Colonic mucosa (tissue), 4 donors: ENCODE results near the gene PURB. TPM values are rescaled to one million over a fixed set of nuclear protein-coding genes. Genes with fewer than 3 reads are reported as not detected.

Experiments
- DNase-seq: peaks from one replicate; pipeline ENCODE4 v3.0.0-alpha.2; 2020
- H3K27ac ChIP-seq: fragments of 200-600 bp; one replicate; pipeline ENCODE4 v1.8.0; 2021
- H3K27me3 ChIP-seq: fragments of 200-600 bp; one replicate; pipeline ENCODE4 v1.8.0; 2021
- H3K36me3 ChIP-seq: fragments of 200-600 bp; one replicate; pipeline ENCODE4 v1.8.0; 2021
- H3K4me1 ChIP-seq: fragments of 200-600 bp; one replicate; pipeline ENCODE4 v1.8.0; 2021; ENCODE audit warnings: mild to moderate bottlenecking
- H3K4me3 ChIP-seq: fragments of 200-600 bp; one replicate; pipeline ENCODE4 v1.8.0; 2021
- H3K9ac ChIP-seq, 2 donors: one replicate each; pipeline ENCODE4 v1.7.0; 2013; ENCODE audit warnings: control low read depth in 2 of 2, low read depth in 2 of 2, low read length in 2 of 2
- H3K9me3 ChIP-seq: fragments of 200-600 bp; one replicate; pipeline ENCODE4 v1.8.0; 2021
- intact Hi-C: fragments of 100-400 bp; cut with DNase I; formaldehyde crosslinking; loops from one replicate; pipeline ENCODE4 v1.14.1; 2022
- total RNA-seq, 2 donors: library from RNA; stranded (reverse); fragmentation: NEBNext Ultra II Directional in 1 of 2; extraction: Animal tissue kit (Norgen Biotek cat#: 25700) in 1 of 2; gene quantifications; one replicate each; pipeline ENCODE4 v1.2.1, GENCODE V29; 2021
- TF ChIP-seq, protein P1 (sequence below): fragments of 200-600 bp; IDR thresholded peaks from one replicate; pipeline ENCODE4 v1.8.0; 2022; ENCODE audit warnings: antibody characterized with exemption, mild to moderate bottlenecking
- donor health status: healthy.
- donor health status: DM: no; HTN: no; CAD: no.
- donor health status: DM: no; HTN: no; CAD: no.

PURB gene
- total RNA-seq, 2 donors from 2014 or later, result 18.8 to 19.8 TPM

DNA sequence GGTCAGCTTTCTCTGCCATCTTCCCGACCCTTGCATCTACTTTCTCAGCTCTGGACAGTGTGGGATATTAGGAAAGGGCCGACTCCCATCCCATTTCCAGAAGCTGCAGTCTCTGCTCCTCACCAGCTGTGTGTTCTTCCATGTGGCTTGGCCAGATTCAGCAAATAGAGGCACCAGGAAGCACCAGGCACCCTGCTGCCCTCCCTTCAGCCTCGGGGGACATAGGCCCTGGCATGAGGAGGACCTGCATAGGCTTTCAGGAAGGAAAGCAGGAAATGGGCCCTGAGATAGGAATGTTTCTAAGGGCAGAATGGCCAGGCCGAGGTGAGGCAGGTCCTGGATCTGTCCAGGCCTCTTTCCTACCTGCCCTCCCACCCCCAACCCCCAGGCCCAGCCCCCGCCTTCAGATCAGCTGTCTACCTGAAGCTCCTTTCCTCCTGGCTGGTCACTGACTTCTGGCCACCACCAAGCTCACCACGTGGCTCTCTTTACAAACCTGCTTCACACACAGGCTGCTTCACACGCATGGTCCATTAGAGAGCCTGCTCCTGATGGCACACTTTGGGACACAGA is 27.5 kb upstream of the PURB start:
- Histone ChIP-seq H3K9ac (no peak overlapping the region), H3K4me3 (no peak overlapping the region), H3K36me3 (no peaks in the 10 kb centered on the region), H3K27me3 (no peaks in the 10 kb centered on the region), H3K4me1 (no peaks in the 10 kb centered on the region), H3K27ac (no peak overlapping the region), H3K9me3 (no peaks in the 10 kb centered on the region)
- no peak for DNase-seq
- TF ChIP-seq, protein P1, sequence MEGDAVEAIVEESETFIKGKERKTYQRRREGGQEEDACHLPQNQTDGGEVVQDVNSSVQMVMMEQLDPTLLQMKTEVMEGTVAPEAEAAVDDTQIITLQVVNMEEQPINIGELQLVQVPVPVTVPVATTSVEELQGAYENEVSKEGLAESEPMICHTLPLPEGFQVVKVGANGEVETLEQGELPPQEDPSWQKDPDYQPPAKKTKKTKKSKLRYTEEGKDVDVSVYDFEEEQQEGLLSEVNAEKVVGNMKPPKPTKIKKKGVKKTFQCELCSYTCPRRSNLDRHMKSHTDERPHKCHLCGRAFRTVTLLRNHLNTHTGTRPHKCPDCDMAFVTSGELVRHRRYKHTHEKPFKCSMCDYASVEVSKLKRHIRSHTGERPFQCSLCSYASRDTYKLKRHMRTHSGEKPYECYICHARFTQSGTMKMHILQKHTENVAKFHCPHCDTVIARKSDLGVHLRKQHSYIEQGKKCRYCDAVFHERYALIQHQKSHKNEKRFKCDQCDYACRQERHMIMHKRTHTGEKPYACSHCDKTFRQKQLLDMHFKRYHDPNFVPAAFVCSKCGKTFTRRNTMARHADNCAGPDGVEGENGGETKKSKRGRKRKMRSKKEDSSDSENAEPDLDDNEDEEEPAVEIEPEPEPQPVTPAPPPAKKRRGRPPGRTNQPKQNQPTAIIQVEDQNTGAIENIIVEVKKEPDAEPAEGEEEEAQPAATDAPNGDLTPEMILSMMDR, result no peak
- intact Hi-C loops, result no loop called here

DNA sequence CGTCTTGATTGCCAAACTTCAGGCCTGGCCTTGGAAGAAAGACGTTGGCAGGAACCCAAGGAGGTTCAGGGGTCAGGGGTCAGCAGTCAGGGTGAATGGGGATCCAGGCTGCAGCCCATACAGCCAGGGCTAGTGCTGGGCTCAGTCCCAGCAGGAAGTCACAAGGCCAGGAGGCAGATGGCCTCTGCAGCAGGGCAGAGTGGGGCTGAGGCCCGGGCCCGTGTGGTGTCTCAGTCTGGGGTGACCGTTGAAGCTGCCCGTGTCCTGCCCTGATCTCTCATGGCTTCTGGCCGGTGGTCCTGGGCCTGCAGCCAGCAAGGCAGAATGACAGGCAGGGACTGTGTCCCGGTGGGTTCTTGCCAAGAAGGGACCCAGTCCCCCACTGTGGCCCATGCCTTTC is 26.6 kb upstream of the PURB start:
- H3K4me3 ChIP-seq, result no peak overlapping the region
- DNase-seq, result no peak
- H3K9ac ChIP-seq, result no peak overlapping the region
- H3K27ac ChIP-seq, result no peak overlapping the region
- TF ChIP-seq, protein P1, result no peak
- no peaks in the 10 kb centered on the region for H3K9me3 ChIP-seq
- H3K36me3 ChIP-seq, result no peaks in the 10 kb centered on the region
- H3K4me1 ChIP-seq, result no peaks in the 10 kb centered on the region
- intact Hi-C loops, result no loop called here
- no peaks in the 10 kb centered on the region for H3K27me3 ChIP-seq

DNA sequence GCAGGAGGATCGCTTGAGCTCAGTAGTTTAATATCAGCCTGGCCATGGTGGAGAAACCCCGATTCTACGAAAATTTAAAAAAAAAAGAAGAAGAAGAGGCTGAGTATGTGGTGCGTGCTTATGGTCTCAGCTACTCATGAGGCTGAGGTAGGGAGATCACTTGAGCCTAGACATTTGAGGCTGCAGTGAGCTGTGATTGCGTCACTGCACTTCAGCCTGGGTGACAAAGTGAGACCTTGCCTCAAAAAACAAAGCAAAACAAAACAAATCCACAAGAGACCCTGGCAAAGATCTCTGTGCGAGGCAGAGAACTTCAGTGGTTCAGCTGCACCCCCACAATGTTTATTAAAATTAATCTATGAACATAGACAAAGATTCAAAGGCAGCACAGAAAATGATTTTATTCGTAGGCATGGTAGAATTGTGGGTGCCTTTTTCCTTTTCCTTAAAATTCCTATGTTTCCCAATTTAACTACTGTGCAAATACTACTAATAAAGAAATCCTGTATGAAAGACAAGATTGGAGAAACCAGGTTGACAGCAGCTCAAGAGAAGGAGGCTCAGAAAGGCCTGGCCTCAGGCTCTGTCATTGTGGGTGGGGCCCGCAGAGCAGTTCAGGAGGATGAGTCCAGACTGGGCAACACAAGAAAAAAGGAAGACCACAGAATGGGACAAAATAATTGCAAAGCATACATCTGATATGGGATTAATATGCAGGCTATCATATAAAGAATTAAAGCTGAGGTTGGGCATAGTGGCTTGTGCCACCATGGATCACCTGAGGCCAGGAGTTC is 24.5 kb upstream of the PURB start:
- intact Hi-C loops, result no loop called here

DNA sequence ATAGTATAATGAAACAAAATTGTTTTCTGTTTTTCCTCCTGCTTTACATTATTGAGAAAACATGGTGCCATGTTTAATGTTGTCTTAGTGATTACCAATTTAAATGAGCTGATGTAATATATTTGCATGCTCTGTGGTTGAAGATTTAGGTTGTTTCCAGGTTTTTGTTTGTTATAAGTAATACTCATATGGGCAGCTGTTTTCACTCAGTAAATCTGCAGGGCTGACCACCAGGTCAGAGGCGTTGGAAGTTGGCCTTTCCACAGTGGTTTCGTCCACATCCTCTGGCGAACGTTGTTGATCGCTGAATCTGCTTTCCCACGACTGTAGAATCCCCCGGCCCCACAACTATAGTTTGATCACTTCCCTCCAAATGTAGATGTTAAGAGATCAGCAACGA is 21.6 kb upstream of the PURB start:
- intact Hi-C loops, result no loop called here
- no peak overlapping the region for H3K4me3 ChIP-seq
- no peaks in the 10 kb centered on the region for H3K36me3 ChIP-seq
- no peak overlapping the region for H3K27ac ChIP-seq
- no peaks in the 10 kb centered on the region for H3K9me3 ChIP-seq
- H3K4me1 ChIP-seq, result no peaks in the 10 kb centered on the region
- H3K27me3 ChIP-seq, result no peaks in the 10 kb centered on the region
- TF ChIP-seq, protein P1, result no peak
- no peak for DNase-seq
- H3K9ac ChIP-seq, result no peak overlapping the region

More for the DNA sequence above, 24.5 kb upstream of the PURB start:
- Histone ChIP-seq H3K36me3 (no peaks in the 10 kb centered on the region), H3K9ac (no peak overlapping the region), H3K4me1 (no peaks in the 10 kb centered on the region), H3K27me3 (no peaks in the 10 kb centered on the region), H3K9me3 (no peaks in the 10 kb centered on the region), H3K27ac (no peak overlapping the region), H3K4me3 (no peak overlapping the region)
- no peak for DNase-seq
- TF ChIP-seq, protein P1, result no peak

DNA sequence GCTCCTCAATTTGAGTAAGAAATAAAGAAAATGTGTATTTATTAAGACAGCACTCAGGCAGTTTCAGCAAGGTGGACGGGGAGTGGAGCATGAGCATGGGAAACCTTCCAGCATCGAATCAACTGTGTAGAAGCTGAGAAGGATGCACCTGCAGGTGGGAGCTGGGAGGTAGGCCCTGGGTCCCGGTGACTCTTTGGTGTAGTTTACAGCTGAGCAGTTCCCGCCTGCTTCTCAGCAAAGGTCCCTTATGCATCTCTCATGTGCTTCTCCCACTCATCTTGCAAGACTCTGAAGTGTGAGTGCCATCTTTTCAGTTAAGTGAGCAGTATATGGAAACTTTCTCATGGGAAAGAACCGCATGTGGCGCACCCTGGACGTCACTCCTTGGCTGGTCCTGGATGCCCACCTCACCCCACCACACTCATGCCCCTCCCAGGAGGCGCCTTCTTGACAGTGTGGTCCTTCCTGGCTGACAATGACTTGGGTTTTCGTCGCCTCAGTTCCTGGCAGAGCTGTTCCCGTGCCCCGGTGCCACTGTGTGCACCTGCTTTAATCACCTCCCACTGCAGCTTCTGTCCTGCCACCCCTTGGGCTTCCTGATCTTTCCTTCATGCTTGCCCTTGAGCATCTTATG is 19.8 kb upstream of the PURB start:
- Histone ChIP-seq H3K4me3 (no peak overlapping the region), H3K27me3 (no peaks in the 10 kb centered on the region), H3K9me3 (no peaks in the 10 kb centered on the region), H3K9ac (no peak overlapping the region), H3K27ac (no peak overlapping the region), H3K4me1 (no peaks in the 10 kb centered on the region), H3K36me3 (no peaks in the 10 kb centered on the region)
- intact Hi-C loops, result no loop called here
- TF ChIP-seq, protein P1, result no peak
- DNase-seq, result no peak
